Activated CD8-positive, alpha-beta memory T cell treated with anti-CD3 and anti-CD28 coated beads, Interleukin-2, amount 50 U/mL, for 4 hours (primary cell): ENCODE data around the gene GPNMB.

Experiments
- DNase-seq: peaks from one replicate; pipeline ENCODE4 v3.0.0-alpha.2; 2020

GPNMB gene

GRCh38 chr7:23232966-23233365, 13.6 kb upstream of the GPNMB start:
- no peak for DNase-seq

GRCh38 chr7:23234569-23235296, 11.8 kb upstream of the GPNMB start:
- DNase-seq: no peak

GRCh38 chr7:23235813-23236221, 10.8 kb upstream of the GPNMB start:
- DNase-seq: no peak

GRCh38 chr7:23237000-23237399, 9.6 kb upstream of the GPNMB start:
- no peak for DNase-seq

GRCh38 chr7:23238983-23239652, 7.5 kb upstream of the GPNMB start:
- DNase-seq: no peak

- no peak for DNase-seq
These were observed 6.9 kb upstream of the GPNMB start for GRCh38 chr7:23239698-23240097.

- DNase-seq: no peak
These were observed 4.3 kb upstream of the GPNMB start for GRCh38 chr7:23242321-23242720.

- no peak for DNase-seq
These were observed 3.6 kb upstream of the GPNMB start for GRCh38 chr7:23242935-23243334.

- no peak for DNase-seq
These were observed 549 bp downstream of the GPNMB start for GRCh38 chr7:23247046-23247602.

- DNase-seq: no peak
These were observed 1.2 kb downstream of the GPNMB start for GRCh38 chr7:23247603-23248335.

- no peak for DNase-seq
These were observed 2.9 kb downstream of the GPNMB start for GRCh38 chr7:23249486-23249885.

GRCh38 chr7:23254051-23254681, 7.6 kb downstream of the GPNMB start:
- no peak for DNase-seq

GRCh38 chr7:23256731-23257130, 10.2 kb downstream of the GPNMB start:
- DNase-seq: no peak

- no peak for DNase-seq
These were observed 13.8 kb downstream of the GPNMB start for GRCh38 chr7:23260371-23260770.

- DNase-seq: peak; percentile 52
These were observed 15.4 kb downstream of the GPNMB start for GRCh38 chr7:23261843-23262452.

GRCh38 chr7:23264916-23265458, 18.4 kb downstream of the GPNMB start:
- DNase-seq: no peak

GRCh38 chr7:23266918-23267317, 20.3 kb downstream of the GPNMB start:
- no peak for DNase-seq

GRCh38 chr7:23267357-23267756, 20.8 kb downstream of the GPNMB start:
- no peak for DNase-seq

- DNase-seq: no peak
These were observed 21.6 kb downstream of the GPNMB start for GRCh38 chr7:23268167-23268566.

- DNase-seq: no peak
These were observed 22.2 kb downstream of the GPNMB start for GRCh38 chr7:23268746-23269145.

- no peak for DNase-seq
These were observed 25.7 kb downstream of the GPNMB start for GRCh38 chr7:23272275-23272674.

- DNase-seq: peak; percentile 94
These were observed 26.6 kb downstream of the GPNMB start for GRCh38 chr7:23273141-23273599.
